NCI-H2227 (cell line): Measurements from ENCODE around the gene AGRN.

Source experiments
- DNase-seq: peaks from one replicate; lab custom pipeline; 2025; ENCODE audit not compliant: unreplicated experiment; lab: John Stamatoyannopoulos, UW

Gene AGRN

GRCh38 chr1:1079408-1080121, 59.6 kb downstream of the AGRN start:
- peak; percentile 86 for DNase-seq

- DNase-seq = peak; percentile 83
Observed at GRCh38 chr1:1080122-1080757, 60.3 kb downstream of the AGRN start.

GRCh38 chr1:1080951-1081310, 61.0 kb downstream of the AGRN start:
- DNase-seq = peak; percentile 35

GRCh38 chr1:1081311-1082238, 61.7 kb downstream of the AGRN start:
- DNase-seq = no peak

- no peak for DNase-seq
Observed at GRCh38 chr1:1082239-1082775, 62.4 kb downstream of the AGRN start.

- no peak for DNase-seq
Observed at GRCh38 chr1:1082776-1083415, 63.0 kb downstream of the AGRN start.

- DNase-seq = no peak
Observed at GRCh38 chr1:1083416-1084371, 63.8 kb downstream of the AGRN start.

- DNase-seq = no peak
Observed at GRCh38 chr1:1084372-1085170, 64.7 kb downstream of the AGRN start.

GRCh38 chr1:1085171-1085841, 65.4 kb downstream of the AGRN start:
- DNase-seq = no peak

- DNase-seq = no peak
Observed at GRCh38 chr1:1085911-1086841, 66.3 kb downstream of the AGRN start.

GRCh38 chr1:1086911-1087341, 67.0 kb downstream of the AGRN start:
- DNase-seq = no peak

GRCh38 chr1:1087351-1088028, 67.6 kb downstream of the AGRN start:
- no peak for DNase-seq

GRCh38 chr1:1088029-1088800, 68.3 kb downstream of the AGRN start:
- DNase-seq = no peak

GRCh38 chr1:1088801-1089680, 69.1 kb downstream of the AGRN start:
- no peak for DNase-seq
